ENCODE results near the gene TRAPPC12.

GRCh38 chr2:3349211-3349693, 30.2 kb upstream of the TRAPPC12 start:
- TF ChIP-seq CTCF (IDR thresholded peaks at IDR 0.05; ENCODE audit: borderline replicate concordance, extremely low read depth, low read length, poor library complexity, severe bottlenecking) (no peak), EZH2 (IDR thresholded peaks at IDR 0.05; ENCODE audit: borderline replicate concordance, low read depth, low read length, severe bottlenecking) (no peak)

All from DND-41 (cell line).